NOMO-1 (cell line): ENCODE data around the gene EEFSEC.

ENCODE experiments used
- DNase-seq, 2 experiments: peaks; one replicate each; lab custom pipeline; 2025; ENCODE audit not compliant: unreplicated experiment in 2 of 2; lab: John Stamatoyannopoulos, UW

Gene EEFSEC

GRCh38 chr3:128239304-128239703 lies 86.0 kb downstream of the EEFSEC start:
- no peak for DNase-seq

- DNase-seq: peak in 1 of 2 experiments; percentile 27
Measured at GRCh38 chr3:128240232-128240631, 87.0 kb downstream of the EEFSEC start.

GRCh38 chr3:128241741-128242140 lies 88.5 kb downstream of the EEFSEC start:
- DNase-seq: no peak

GRCh38 chr3:128242818-128243601 lies 89.7 kb downstream of the EEFSEC start:
- peak; percentile 25 to 72 for DNase-seq

GRCh38 chr3:128243602-128244504 lies 90.6 kb downstream of the EEFSEC start:
- DNase-seq: no peak

- no peak for DNase-seq
Measured at GRCh38 chr3:128245460-128245859, 92.2 kb downstream of the EEFSEC start.

GRCh38 chr3:128247666-128248409 lies 94.6 kb downstream of the EEFSEC start:
- no peak for DNase-seq

- no peak for DNase-seq
Measured at GRCh38 chr3:128252083-128252482, 98.8 kb downstream of the EEFSEC start.

- no peak for DNase-seq
Measured at GRCh38 chr3:128253150-128253549, 99.9 kb downstream of the EEFSEC start.

- DNase-seq: no peak
Measured at GRCh38 chr3:128254066-128254590, 100.8 kb downstream of the EEFSEC start.

GRCh38 chr3:128254967-128255366 lies 101.7 kb downstream of the EEFSEC start:
- no peak for DNase-seq

- DNase-seq: no peak
Measured at GRCh38 chr3:128256131-128256530, 102.8 kb downstream of the EEFSEC start.

- DNase-seq: no peak
Measured at GRCh38 chr3:128257632-128258031, 104.4 kb downstream of the EEFSEC start.

GRCh38 chr3:128260275-128260674 lies 107.0 kb downstream of the EEFSEC start:
- DNase-seq: no peak

- DNase-seq: no peak
Measured at GRCh38 chr3:128262457-128262856, 109.2 kb downstream of the EEFSEC start.

GRCh38 chr3:128263118-128263517 lies 109.8 kb downstream of the EEFSEC start:
- no peak for DNase-seq

GRCh38 chr3:128263946-128264345 lies 110.7 kb downstream of the EEFSEC start:
- DNase-seq: no peak

- DNase-seq: no peak
Measured at GRCh38 chr3:128266453-128266852, 113.2 kb downstream of the EEFSEC start.

- no peak for DNase-seq
Measured at GRCh38 chr3:128267541-128267940, 114.3 kb downstream of the EEFSEC start.

- no peak for DNase-seq
Measured at GRCh38 chr3:128269006-128269775, 115.9 kb downstream of the EEFSEC start.
